ENCODE results near the gene CCR5AS.

Gene CCR5AS

GRCh38 chr3:46365737-46366524 is 40.9 kb downstream of the CCR5AS start:
- Mint-ChIP-seq H3K27ac (no peak overlapping the region), H3K27me3 (no peaks in the 10 kb centered on the region), H3K4me3 (no peak overlapping the region), H3K9me3 (no peaks in the 10 kb centered on the region), H3K36me3 (no peaks in the 10 kb centered on the region), H3K4me1 (peaks cover 23% of the 10 kb centered on the region)
- ATAC-seq, result no peak

GRCh38 chr3:46365041-46365440 is 41.8 kb downstream of the CCR5AS start:
- Mint-ChIP-seq H3K36me3 (no peaks in the 10 kb centered on the region), H3K27me3 (no peaks in the 10 kb centered on the region), H3K4me1 (peaks cover 31% of the 10 kb centered on the region), H3K4me3 (no peak overlapping the region), H3K9me3 (no peaks in the 10 kb centered on the region), H3K27ac (no peak overlapping the region)
- no peak for ATAC-seq

GRCh38 chr3:46361408-46362283 is 45.2 kb downstream of the CCR5AS start:
- peaks cover 37% of the 10 kb centered on the region for H3K4me1 Mint-ChIP-seq

GRCh38 chr3:46360907-46361306 is 46.0 kb downstream of the CCR5AS start:
- H3K27me3 Mint-ChIP-seq, result no peaks in the 10 kb centered on the region
- no peak overlapping the region for H3K27ac Mint-ChIP-seq
- H3K9me3 Mint-ChIP-seq, result no peaks in the 10 kb centered on the region
- H3K4me3 Mint-ChIP-seq, result no peak overlapping the region
- ATAC-seq, result no peak
- peaks cover 5% of the 10 kb centered on the region for H3K36me3 Mint-ChIP-seq
- peaks cover 43% of the 10 kb centered on the region for H3K4me1 Mint-ChIP-seq

More at GRCh38 chr3:46361408-46362283, 45.2 kb downstream of the CCR5AS start:
- H3K36me3 Mint-ChIP-seq, result peaks cover 5% of the 10 kb centered on the region
- peak overlapping the region; percentile 33 for H3K27ac Mint-ChIP-seq
- ATAC-seq, result peak; percentile 52
- H3K9me3 Mint-ChIP-seq, result no peaks in the 10 kb centered on the region
- H3K4me3 Mint-ChIP-seq, result no peak overlapping the region
- H3K27me3 Mint-ChIP-seq, result no peaks in the 10 kb centered on the region

- no peaks in the 10 kb centered on the region for H3K9me3 Mint-ChIP-seq
- H3K4me3 Mint-ChIP-seq, result no peak overlapping the region
- H3K27ac Mint-ChIP-seq, result no peak overlapping the region
- no peaks in the 10 kb centered on the region for H3K27me3 Mint-ChIP-seq
- H3K36me3 Mint-ChIP-seq, result peaks cover 5% of the 10 kb centered on the region
- ATAC-seq, result peak; percentile 74
- peaks cover 51% of the 10 kb centered on the region for H3K4me1 Mint-ChIP-seq
These were observed 47.0 kb downstream of the CCR5AS start for GRCh38 chr3:46359733-46360493.

- no peak overlapping the region for H3K4me3 Mint-ChIP-seq
- ATAC-seq, result no peak
- H3K9me3 Mint-ChIP-seq, result no peaks in the 10 kb centered on the region
- H3K4me1 Mint-ChIP-seq, result peaks cover 65% of the 10 kb centered on the region
- peaks cover 5% of the 10 kb centered on the region for H3K36me3 Mint-ChIP-seq
- H3K27me3 Mint-ChIP-seq, result no peaks in the 10 kb centered on the region
- H3K27ac Mint-ChIP-seq, result no peak overlapping the region
These were observed 48.4 kb downstream of the CCR5AS start for GRCh38 chr3:46358466-46358865.

- Mint-ChIP-seq H3K36me3 (peaks cover 5% of the 10 kb centered on the region), H3K27me3 (no peaks in the 10 kb centered on the region), H3K4me1 (peaks cover 77% of the 10 kb centered on the region), H3K4me3 (no peak overlapping the region), H3K9me3 (no peaks in the 10 kb centered on the region), H3K27ac (no peak overlapping the region)
- no peak for ATAC-seq
These were observed 50.0 kb downstream of the CCR5AS start for GRCh38 chr3:46356909-46357308.

- ATAC-seq, result no peak
- no peaks in the 10 kb centered on the region for H3K9me3 Mint-ChIP-seq
- peaks cover 77% of the 10 kb centered on the region for H3K4me1 Mint-ChIP-seq
- H3K27ac Mint-ChIP-seq, result no peak overlapping the region
- H3K36me3 Mint-ChIP-seq, result peaks cover 5% of the 10 kb centered on the region
- no peaks in the 10 kb centered on the region for H3K27me3 Mint-ChIP-seq
- no peak overlapping the region for H3K4me3 Mint-ChIP-seq
These were observed 50.6 kb downstream of the CCR5AS start for GRCh38 chr3:46356276-46356675.

- no peaks in the 10 kb centered on the region for H3K9me3 Mint-ChIP-seq
- H3K36me3 Mint-ChIP-seq, result peaks cover 5% of the 10 kb centered on the region
- H3K27me3 Mint-ChIP-seq, result no peaks in the 10 kb centered on the region
- peaks cover 75% of the 10 kb centered on the region for H3K4me1 Mint-ChIP-seq
- no peak overlapping the region for H3K4me3 Mint-ChIP-seq
- no peak for ATAC-seq
- H3K27ac Mint-ChIP-seq, result peak overlapping the region; percentile 67
These were observed 51.9 kb downstream of the CCR5AS start for GRCh38 chr3:46354984-46355383.

- peak overlapping the region; percentile 55 for H3K4me3 Mint-ChIP-seq
- no peaks in the 10 kb centered on the region for H3K9me3 Mint-ChIP-seq
- peaks cover 75% of the 10 kb centered on the region for H3K4me1 Mint-ChIP-seq
- H3K27me3 Mint-ChIP-seq, result no peaks in the 10 kb centered on the region
- peaks cover 5% of the 10 kb centered on the region for H3K36me3 Mint-ChIP-seq
- no peak for ATAC-seq
- peak overlapping the region; percentile 67 for H3K27ac Mint-ChIP-seq
These were observed 52.4 kb downstream of the CCR5AS start for GRCh38 chr3:46354478-46354877.

- peak within 1 kb of the TSS; percentile 55 for H3K4me3 Mint-ChIP-seq
- H3K4me1 Mint-ChIP-seq, result peaks cover 79% of the 10 kb centered on the region
- peak; percentile 74 for ATAC-seq
- no peaks in the 10 kb centered on the region for H3K9me3 Mint-ChIP-seq
- peak within 1 kb of the TSS; percentile 67 for H3K27ac Mint-ChIP-seq
- H3K27me3 Mint-ChIP-seq, result no peaks in the 10 kb centered on the region
- peaks cover 5% of the 10 kb centered on the region for H3K36me3 Mint-ChIP-seq
These were observed 53.0 kb downstream of the CCR5AS start, which contains the start of gene CCR2 for GRCh38 chr3:46353647-46354410. Gene CCR2, plus strand, starts transcription at chr3:46354111. Its CDS starts 3,417 bp downstream, at chr3:46357528.

- H3K4me1 Mint-ChIP-seq, result peaks cover 84% of the 10 kb centered on the region
- no peaks in the 10 kb centered on the region for H3K9me3 Mint-ChIP-seq
- H3K36me3 Mint-ChIP-seq, result peaks cover 5% of the 10 kb centered on the region
- ATAC-seq, result no peak
- H3K4me3 Mint-ChIP-seq, result no peak overlapping the region
- no peaks in the 10 kb centered on the region for H3K27me3 Mint-ChIP-seq
- no peak overlapping the region for H3K27ac Mint-ChIP-seq
These were observed 53.8 kb downstream of the CCR5AS start for GRCh38 chr3:46353090-46353489.

- H3K36me3 Mint-ChIP-seq, result no peaks in the 10 kb centered on the region
- H3K4me3 Mint-ChIP-seq, result no peak overlapping the region
- peaks cover 77% of the 10 kb centered on the region for H3K4me1 Mint-ChIP-seq
- H3K27ac Mint-ChIP-seq, result peak overlapping the region; percentile 31
- H3K9me3 Mint-ChIP-seq, result no peaks in the 10 kb centered on the region
- ATAC-seq, result no peak
- H3K27me3 Mint-ChIP-seq, result no peaks in the 10 kb centered on the region
These were observed 55.2 kb downstream of the CCR5AS start for GRCh38 chr3:46351646-46352045.

GRCh38 chr3:46350262-46350565 is 56.7 kb downstream of the CCR5AS start:
- no peaks in the 10 kb centered on the region for H3K9me3 Mint-ChIP-seq
- peak overlapping the region; percentile 58 for H3K27ac Mint-ChIP-seq
- no peak for ATAC-seq
- no peak overlapping the region for H3K4me3 Mint-ChIP-seq
- H3K27me3 Mint-ChIP-seq, result no peaks in the 10 kb centered on the region
- peaks cover 72% of the 10 kb centered on the region for H3K4me1 Mint-ChIP-seq
- H3K36me3 Mint-ChIP-seq, result no peaks in the 10 kb centered on the region

All from stimulated activated memory B cell treated with anti-CD40 and anti-IgM and Interleukin-4, amounts not matched to agents 10 μg/mL and 1 μg/mL and 100 μg/mL, for 72 hours (primary cell).